GM12878 (cell line): Measurements from ENCODE around the gene PITPNC1. TPM values are rescaled to one million over a fixed set of nuclear protein-coding genes. Genes with fewer than 3 reads are reported as not detected.

ENCODE experiments used
- ATAC-seq: fragments of 200-7000 bp; cut with Tn5 transposase; 3 replicates; pipeline ENCODE4 v1.9.1; 2020; ENCODE audit warnings: mild to moderate bottlenecking, moderate library complexity
- BruUV-seq: library from RNA; stranded (reverse); fragments of 400-500 nt; replicated peaks from 2 replicates; lab custom pipeline; 2021; lab: Mats Ljungman, UMichigan
- CTCF ChIA-PET: fragments of 300-600 bp; sonication (Branson Sonifier 250); formaldehyde crosslinking; extraction: SDS; loops from one replicate; lab custom pipeline; 2021; ENCODE audit warnings: inconsistent platforms; lab: Yijun Ruan, JAX
- POLR2A ChIA-PET: fragments of 350-600 bp; formaldehyde crosslinking; extraction: SDS; loops from one replicate; lab custom pipeline; 2021; ENCODE audit warnings: inconsistent platforms; lab: Charles Lee
- RAD21 ChIA-PET: fragments of 300-600 bp; sonication (Branson Sonifier 250); formaldehyde crosslinking; loops from one replicate; lab custom pipeline; 2023; ENCODE audit warnings: antibody characterized with exemption; ENCODE audit not compliant: unreplicated experiment; lab: Charles Lee
- SMC1A ChIA-PET: fragments of 300-600 bp; sonication (Branson Sonifier 250); formaldehyde crosslinking; loops from one replicate; lab custom pipeline; 2023; ENCODE audit not compliant: unreplicated experiment, uncharacterized antibody; lab: Charles Lee
- DNase-seq: peaks from one replicate; pipeline ENCODE4 v3.0.0-alpha.2; 2011; ENCODE audit warnings: low read depth, low spot score
- FAIRE-seq: peaks from 3 replicates; lab custom pipeline; 2011; peaks lifted over from hg19 to GRCh38; lab: Jason Lieb, UNC
- H2AFZ ChIP-seq: 2 replicates; pipeline ENCODE4 v1.6.0; 2011; ENCODE audit warnings: low read depth, low read length, control low read depth; ENCODE audit not compliant: control insufficient read depth
- H3K27ac ChIP-seq: 2 replicates; pipeline ENCODE4 v1.5.1; 2011; ENCODE audit warnings: control low read depth; ENCODE audit not compliant: control insufficient read depth, insufficient read depth
- H3K27me3 ChIP-seq, 2 experiments: replicated peaks in 1 of 2; 2 replicates each; pipeline versions ENCODE4 v1.6.0 to v1.6.1; 2011; ENCODE audit warnings: low read length in 1 of 2; ENCODE audit not compliant: control insufficient read depth in 2 of 2, insufficient read depth in 2 of 2
- H3K36me3 ChIP-seq, 2 experiments: 2 replicates each; pipeline ENCODE4 v1.5.1; 2011; ENCODE audit warnings: low read length in 1 of 2; ENCODE audit not compliant: control insufficient read depth in 2 of 2, insufficient read depth in 2 of 2
- H3K4me1 ChIP-seq: 2 replicates; pipeline ENCODE4 v1.6.1; 2011; ENCODE audit warnings: mild to moderate bottlenecking, low read length, moderate library complexity, mixed read lengths; ENCODE audit not compliant: control insufficient read depth, insufficient read depth
- H3K4me2 ChIP-seq: 2 replicates; pipeline ENCODE4 v1.6.0; 2011; ENCODE audit warnings: control low read depth; ENCODE audit not compliant: control insufficient read depth, insufficient read depth
- H3K4me3 ChIP-seq: fragments of 200-600 bp; sonication (generic); 2 replicates; pipeline ENCODE4 v1.5.1; 2016
- H3K79me2 ChIP-seq: 2 replicates; pipeline ENCODE4 v1.6.0; 2011; ENCODE audit warnings: low read length; ENCODE audit not compliant: control insufficient read depth, insufficient read depth
- H3K9ac ChIP-seq: 2 replicates; pipeline ENCODE4 v1.8.0; 2011; ENCODE audit warnings: low read length, control low read depth, mixed read lengths; ENCODE audit not compliant: control insufficient read depth, insufficient read depth
- H3K9me3 ChIP-seq: replicated peaks from 3 replicates; pipeline ENCODE4 v1.5.1; 2011; ENCODE audit warnings: mild to moderate bottlenecking, low read length; ENCODE audit not compliant: control insufficient read depth, insufficient read depth
- H4K20me1 ChIP-seq: 2 replicates; pipeline ENCODE4 v1.6.0; 2011; ENCODE audit not compliant: control insufficient read depth, insufficient read depth
- HDAC2 ChIP-seq: fragments of 200-600 bp; sonication (generic); IDR thresholded peaks from 2 replicates; pipeline ENCODE4 v1.6.1; 2017
- KDM1A ChIP-seq: fragments of 200-600 bp; sonication (generic); IDR thresholded peaks from 2 replicates; pipeline ENCODE4 v1.6.1; 2016; ENCODE audit warnings: borderline replicate concordance
- LARP7 ChIP-seq: fragments of 450-650 bp; IDR thresholded peaks from 2 replicates; pipeline ENCODE4 v1.6.1; 2017; ENCODE audit warnings: mild to moderate bottlenecking
- NR2F1 ChIP-seq: fragments of 450-650 bp; conservative IDR thresholded peaks from 2 replicates; pipeline ENCODE4 v1.6.1; 2017; ENCODE audit warnings: mild to moderate bottlenecking
- POLR2AphosphoS5 ChIP-seq: IDR thresholded peaks from 2 replicates; pipeline ENCODE4 v1.6.1; 2011; ENCODE audit warnings: mild to moderate bottlenecking, low read length, inconsistent platforms
- SPI1 ChIP-seq: IDR thresholded peaks from 2 replicates; pipeline ENCODE4 v1.6.1; 2011; ENCODE audit warnings: low read depth, mild to moderate bottlenecking, low read length, moderate library complexity, borderline replicate concordance; ENCODE audit not compliant: insufficient read depth
- SREBF1 ChIP-seq: IDR thresholded peaks from 2 replicates; pipeline ENCODE4 v1.6.1; 2012; ENCODE audit warnings: mild to moderate bottlenecking, low read length
- TCF12 ChIP-seq: IDR thresholded peaks from 2 replicates; pipeline ENCODE4 v1.6.1; 2011; ENCODE audit warnings: low read depth, mild to moderate bottlenecking, low read length
- ZNF274 ChIP-seq: IDR thresholded peaks from one replicate; pipeline ENCODE4 v1.8.0; 2011; ENCODE audit not compliant: insufficient read length, insufficient read depth
- ZNF384 ChIP-seq: IDR thresholded peaks from 2 replicates; pipeline ENCODE4 v1.6.1; 2012; ENCODE audit warnings: low read depth, mild to moderate bottlenecking, low read length, improper control_type of control experiment, borderline replicate concordance
- WGBS: methylation state at CpG from one replicate; pipeline ENCODE4 v1.1.6; 2016; ENCODE audit warnings: low lambda C conversion rate; ENCODE audit not compliant: insufficient replicate concordance, insufficient coverage; ENCODE audit errors: missing lambda C conversion rate; 5-methylcytosine and 5-hydroxymethylcytosine counted together
- in situ Hi-C: fragments of 300-500 bp; cut with MboI; formaldehyde crosslinking; loops from 9 replicates; pipeline ENCODE4 v1.14.3; 2018; ENCODE audit warnings: mixed read lengths
- intact Hi-C: fragments of 100-400 bp; cut with micrococcal nuclease; formaldehyde crosslinking; loops from one replicate; pipeline ENCODE4 v1.14.2; 2022; ENCODE audit not compliant: unreplicated experiment
- polyA plus RNA-seq, 11 experiments: library from polyadenylated mRNA; depleted of rRNA in 4 of 11; unstranded in 6 of 11; stranded (reverse) in 5 of 11; fragments of >200 nt; fragmentation: Nextera tagmentation in 4 of 11; fragmentation: Illumina TruSeq in 1 of 11; extraction: Ambion mirVana in 4 of 11; extraction: Trizol in 1 of 11; gene quantifications; 1 replicate in 1 of 11; 2 replicates in 10 of 11; pipeline versions ENCODE4 v1.2.1 to v1.2.3, GENCODE V29; 2011 to 2016; ENCODE audit warnings: inconsistent platforms in 2 of 11, missing spikeins in 2 of 11, low read depth in 1 of 11
- total RNA-seq, 4 experiments: library from RNA; depleted of rRNA in 3 of 4; stranded (reverse); fragments of >200 nt in 3 of 4; fragmentation: Illumina TruSeq in 1 of 4; extraction: Trizol in 1 of 4; gene quantifications; 2 replicates each; pipeline versions ENCODE4 v1.2.1 to v1.2.3, GENCODE V29; 2013 to 2021
- TF ChIP-seq, protein P1 (sequence below): fragments of 450-650 bp; IDR thresholded peaks from 2 replicates; pipeline ENCODE4 v1.6.1; 2018; ENCODE audit warnings: mild to moderate bottlenecking, low read depth, moderate library complexity; ENCODE audit not compliant: partially characterized antibody
- TF ChIP-seq, protein P2 (sequence below): fragments of 450-650 bp; IDR thresholded peaks from 2 replicates; pipeline ENCODE4 v1.6.1; 2017; ENCODE audit warnings: mild to moderate bottlenecking, low read depth, inconsistent platforms; ENCODE audit not compliant: poor library complexity, severe bottlenecking

Gene PITPNC1
- total and polyA plus RNA-seq, 10 of the 15 experiments (the other 5 are each of a cell fraction or from before 2014, with no cell fraction given) = 12.2 to 62.4 (median 47.3) TPM

DNA sequence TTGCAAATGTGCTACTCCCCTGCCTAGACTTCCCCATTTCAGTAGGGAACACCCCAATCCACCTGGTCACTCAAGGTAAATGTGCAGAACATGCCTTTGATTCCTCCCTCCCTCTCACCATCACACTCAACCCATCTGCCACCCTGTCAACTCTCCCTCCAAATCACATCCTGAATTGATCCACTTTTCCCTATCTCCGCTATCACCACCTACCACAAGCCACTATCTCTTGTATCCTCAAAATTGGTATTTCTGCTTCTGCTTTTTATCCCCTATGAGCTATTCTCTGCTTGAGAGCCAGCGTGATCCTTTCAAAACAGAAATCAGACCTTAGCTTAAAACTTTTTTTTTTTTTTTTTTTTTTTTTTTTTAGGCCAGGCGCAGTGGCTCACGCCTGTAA, 335.3 kb downstream of the PITPNC1 start:
- Histone ChIP-seq H3K4me3 (no peak overlapping the region), H3K36me3 (no peaks in the 10 kb centered on the region), H3K79me2 (peaks cover 3% of the 10 kb centered on the region), H4K20me1 (no peaks in the 10 kb centered on the region), H3K9ac (no peak overlapping the region), H3K4me2 (no peak overlapping the region), H3K4me1 (peaks cover 6% of the 10 kb centered on the region), H2AFZ (no peak overlapping the region), H3K9me3 (no peaks in the 10 kb centered on the region), H3K27me3 (no peaks in the 10 kb centered on the region), H3K27ac (no peak overlapping the region)
- FAIRE-seq (no peak), DNase-seq (no peak), ATAC-seq (no peak)
- in situ Hi-C loops (no loop called here), intact Hi-C loops (loop anchor here (10.0 kb wide), 1 partner anchor 338 kb away; the partner anchor contains the start of gene PITPNC1)
- RAD21 ChIA-PET = interaction anchor here (0.7 kb wide), 1 partner anchor 457 kb away, joined by 3 read pairs; no protein-coding TSS in a partner anchor
- SMC1A ChIA-PET = interaction anchor here (1.0 kb wide), 1 partner anchor 10 kb away, joined by 6 read pairs; no protein-coding TSS in a partner anchor
- no peak for TF ChIP-seq ZNF274
- TF ChIP-seq SPI1 = 0 out of 2 replicates have a peak, but pooled peaks have one; percentile 4
- no TSS peak for BruUV-seq
- CTCF ChIA-PET = interaction anchor here (1.3 kb wide), 1 partner anchor 23 kb away, joined by 5 read pairs; no protein-coding TSS in a partner anchor
- POLR2A ChIA-PET = interaction anchor here (0.7 kb wide), 1 partner anchor 42 kb away, joined by 3 read pairs; no protein-coding TSS in a partner anchor
- 76% methylated on average over 2 of the region's 4 CpGs for WGBS

DNA sequence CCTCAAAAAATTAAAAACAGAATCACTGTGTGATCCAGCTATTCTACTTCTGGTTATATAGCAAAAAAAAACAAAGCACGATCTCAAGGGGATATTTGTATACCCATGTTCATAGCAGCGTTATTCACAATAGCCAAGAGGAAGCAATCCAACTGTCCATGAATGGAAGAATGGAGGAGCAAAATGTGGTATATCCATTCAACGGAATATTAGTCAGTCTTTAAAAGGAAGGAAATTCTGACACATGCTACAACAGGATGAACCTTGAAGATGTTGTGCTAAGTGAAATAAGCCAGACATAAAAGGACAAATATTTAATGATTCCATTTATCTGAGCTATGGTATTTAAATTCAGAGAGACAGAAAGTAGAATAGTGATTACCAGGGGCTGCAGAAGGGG, 336.1 kb downstream of the PITPNC1 start:
- Histone ChIP-seq H3K27me3 (no peaks in the 10 kb centered on the region), H3K4me3 (no peak overlapping the region), H3K27ac (no peak overlapping the region), H2AFZ (no peak overlapping the region), H3K79me2 (peaks cover 7% of the 10 kb centered on the region), H3K4me1 (peaks cover 6% of the 10 kb centered on the region), H3K36me3 (no peaks in the 10 kb centered on the region), H3K4me2 (no peak overlapping the region), H4K20me1 (no peaks in the 10 kb centered on the region), H3K9ac (no peak overlapping the region), H3K9me3 (no peaks in the 10 kb centered on the region)
- RAD21 ChIA-PET = no interaction called here
- POLR2A ChIA-PET = interaction anchor here (0.7 kb wide), 1 partner anchor 41 kb away, joined by 3 read pairs; no protein-coding TSS in a partner anchor
- no peak for DNase-seq
- no TSS peak for BruUV-seq
- 83% methylated on average over 3 of the region's 3 CpGs for WGBS
- in situ Hi-C loops = no loop called here
- FAIRE-seq = no peak
- no peak for ATAC-seq
- intact Hi-C loops = loop anchor here (10.0 kb wide), 1 partner anchor 338 kb away; the partner anchor contains the start of gene PITPNC1
- SMC1A ChIA-PET = no interaction called here
- CTCF ChIA-PET = interaction anchor here (1.2 to 1.3 kb wide), 2 partner anchors 23 to 338 kb away, joined by 5 read pairs; no protein-coding TSS in a partner anchor
- TF ChIP-seq HDAC2 (no peak), KDM1A (no peak), NR2F1 (no peak), POLR2AphosphoS5 (no peak), TCF12 (no peak), LARP7 (no peak), ZNF384 (no peak), SREBF1 (no peak)
- TF ChIP-seq, protein P1, sequence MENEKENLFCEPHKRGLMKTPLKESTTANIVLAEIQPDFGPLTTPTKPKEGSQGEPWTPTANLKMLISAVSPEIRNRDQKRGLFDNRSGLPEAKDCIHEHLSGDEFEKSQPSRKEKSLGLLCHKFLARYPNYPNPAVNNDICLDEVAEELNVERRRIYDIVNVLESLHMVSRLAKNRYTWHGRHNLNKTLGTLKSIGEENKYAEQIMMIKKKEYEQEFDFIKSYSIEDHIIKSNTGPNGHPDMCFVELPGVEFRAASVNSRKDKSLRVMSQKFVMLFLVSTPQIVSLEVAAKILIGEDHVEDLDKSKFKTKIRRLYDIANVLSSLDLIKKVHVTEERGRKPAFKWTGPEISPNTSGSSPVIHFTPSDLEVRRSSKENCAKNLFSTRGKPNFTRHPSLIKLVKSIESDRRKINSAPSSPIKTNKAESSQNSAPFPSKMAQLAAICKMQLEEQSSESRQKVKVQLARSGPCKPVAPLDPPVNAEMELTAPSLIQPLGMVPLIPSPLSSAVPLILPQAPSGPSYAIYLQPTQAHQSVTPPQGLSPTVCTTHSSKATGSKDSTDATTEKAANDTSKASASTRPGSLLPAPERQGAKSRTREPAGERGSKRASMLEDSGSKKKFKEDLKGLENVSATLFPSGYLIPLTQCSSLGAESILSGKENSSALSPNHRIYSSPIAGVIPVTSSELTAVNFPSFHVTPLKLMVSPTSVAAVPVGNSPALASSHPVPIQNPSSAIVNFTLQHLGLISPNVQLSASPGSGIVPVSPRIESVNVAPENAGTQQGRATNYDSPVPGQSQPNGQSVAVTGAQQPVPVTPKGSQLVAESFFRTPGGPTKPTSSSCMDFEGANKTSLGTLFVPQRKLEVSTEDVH = no peak
- TF ChIP-seq, protein P2, sequence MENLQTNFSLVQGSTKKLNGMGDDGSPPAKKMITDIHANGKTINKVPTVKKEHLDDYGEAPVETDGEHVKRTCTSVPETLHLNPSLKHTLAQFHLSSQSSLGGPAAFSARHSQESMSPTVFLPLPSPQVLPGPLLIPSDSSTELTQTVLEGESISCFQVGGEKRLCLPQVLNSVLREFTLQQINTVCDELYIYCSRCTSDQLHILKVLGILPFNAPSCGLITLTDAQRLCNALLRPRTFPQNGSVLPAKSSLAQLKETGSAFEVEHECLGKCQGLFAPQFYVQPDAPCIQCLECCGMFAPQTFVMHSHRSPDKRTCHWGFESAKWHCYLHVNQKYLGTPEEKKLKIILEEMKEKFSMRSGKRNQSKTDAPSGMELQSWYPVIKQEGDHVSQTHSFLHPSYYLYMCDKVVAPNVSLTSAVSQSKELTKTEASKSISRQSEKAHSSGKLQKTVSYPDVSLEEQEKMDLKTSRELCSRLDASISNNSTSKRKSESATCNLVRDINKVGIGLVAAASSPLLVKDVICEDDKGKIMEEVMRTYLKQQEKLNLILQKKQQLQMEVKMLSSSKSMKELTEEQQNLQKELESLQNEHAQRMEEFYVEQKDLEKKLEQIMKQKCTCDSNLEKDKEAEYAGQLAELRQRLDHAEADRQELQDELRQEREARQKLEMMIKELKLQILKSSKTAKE = no peak
